Kidney tubule cell (primary cell): ENCODE measurements around the gene MILR1.
"Not testable (repeated sequence)": the region's sequence is repeated elsewhere in the genome, so short reads cannot be mapped to it uniquely, and the experiment has no call there.

Experiments
- DNase-seq: peaks from one replicate; pipeline ENCODE4 v3.0.0-alpha.2; 2018; ENCODE audit warnings: low spot score

The MILR1 gene

GRCh38 chr17:64470625-64471024, 21.7 kb downstream of the MILR1 start:
- DNase-seq = no peak

GRCh38 chr17:64471440-64471839, 22.5 kb downstream of the MILR1 start:
- DNase-seq = no peak

GRCh38 chr17:64472564-64472963, 23.6 kb downstream of the MILR1 start:
- DNase-seq = no peak

GRCh38 chr17:64477849-64478248, 28.9 kb downstream of the MILR1 start:
- DNase-seq = no peak

- no peak for DNase-seq
Measured at GRCh38 chr17:64480951-64481350, 32.0 kb downstream of the MILR1 start.

- no peak for DNase-seq
Measured at GRCh38 chr17:64484380-64484779, 35.5 kb downstream of the MILR1 start.

GRCh38 chr17:64488301-64488700, 39.4 kb downstream of the MILR1 start:
- DNase-seq = no peak

- peak; percentile 52 for DNase-seq
Measured at GRCh38 chr17:64491034-64491860, 42.3 kb downstream of the MILR1 start.

GRCh38 chr17:64491994-64492393, 43.1 kb downstream of the MILR1 start:
- peak; percentile 61 for DNase-seq

GRCh38 chr17:64492481-64493109, 43.7 kb downstream of the MILR1 start:
- no peak for DNase-seq

GRCh38 chr17:64494121-64494520, 45.2 kb downstream of the MILR1 start:
- DNase-seq = no peak

GRCh38 chr17:64495300-64495699, 46.4 kb downstream of the MILR1 start:
- DNase-seq = not testable (repeated sequence)

GRCh38 chr17:64496348-64496785, 47.5 kb downstream of the MILR1 start:
- DNase-seq = peak; percentile 39

GRCh38 chr17:64496786-64497564, 48.1 kb downstream of the MILR1 start, which contains the start of gene POLG2:
Gene POLG2 (minus strand): TSS chr17:64497054. CDS start chr17:64496968, 86 bp downstream.
- peak; percentile 95 for DNase-seq

GRCh38 chr17:64497565-64498035, 48.7 kb downstream of the MILR1 start:
- DNase-seq = no peak

GRCh38 chr17:64498308-64499203, 49.6 kb downstream of the MILR1 start:
- peak; percentile 35 for DNase-seq

GRCh38 chr17:64499805-64500486, 51.0 kb downstream of the MILR1 start:
- DNase-seq = peak; percentile 28

GRCh38 chr17:64500487-64500859, 51.6 kb downstream of the MILR1 start:
- peak; percentile 7 for DNase-seq

GRCh38 chr17:64500862-64501765, 52.2 kb downstream of the MILR1 start:
- peak; percentile 3 for DNase-seq

GRCh38 chr17:64502021-64502420, 53.1 kb downstream of the MILR1 start:
- DNase-seq = no peak
